HepG2 (cell line): ENCODE results near the gene RBCK1. TPM values are rescaled to one million over a fixed set of nuclear protein-coding genes. Genes with fewer than 3 reads are reported as not detected.

Experiments
- AGO2 ChIP-seq: fragments of 200-400 bp; formaldehyde crosslinking; optimal IDR thresholded peaks from 2 replicates; pipeline ENCODE3; 2017; ENCODE audit warnings: mild to moderate bottlenecking, low read depth, low read length, moderate library complexity
- BHLHE40 ChIP-seq: IDR thresholded peaks from 2 replicates; pipeline ENCODE4 v1.6.1; 2011; ENCODE audit warnings: low read length, improper control_type of control experiment
- FOSL2 ChIP-seq: sonication (generic); formaldehyde crosslinking; IDR thresholded peaks from 2 replicates; pipeline ENCODE4 v1.4.0; 2020; ENCODE audit warnings: missing genetic modification reagents
- FOXJ3 ChIP-seq: sonication (generic); formaldehyde crosslinking; IDR thresholded peaks from 2 replicates; pipeline ENCODE4 v1.4.0; 2020; ENCODE audit warnings: missing genetic modification reagents, mild to moderate bottlenecking, borderline replicate concordance
- MEIS1 ChIP-seq: sonication (generic); formaldehyde crosslinking; IDR thresholded peaks from 2 replicates; pipeline ENCODE4 v1.9.0; 2021; ENCODE audit warnings: mild to moderate bottlenecking, missing genetic modification reagents, moderate library complexity, borderline replicate concordance
- NFAT5 ChIP-seq: sonication (generic); formaldehyde crosslinking; IDR thresholded peaks from 2 replicates; pipeline ENCODE4 v1.4.0; 2020; ENCODE audit warnings: missing genetic modification reagents
- NFKB2 ChIP-seq: sonication (generic); formaldehyde crosslinking; IDR thresholded peaks from 2 replicates; pipeline ENCODE4 v1.4.0; 2020; ENCODE audit warnings: missing genetic modification reagents, borderline replicate concordance
- THAP7 ChIP-seq: sonication (generic); formaldehyde crosslinking; IDR thresholded peaks from 2 replicates; pipeline ENCODE4 v1.8.1; 2023; ENCODE audit warnings: mild to moderate bottlenecking, missing genetic modification reagents
- ZNF18 ChIP-seq: sonication (generic); formaldehyde crosslinking; IDR thresholded peaks from 2 replicates; pipeline ENCODE4 v1.8.0; 2022; ENCODE audit warnings: mild to moderate bottlenecking, missing genetic modification reagents; ENCODE audit not compliant: insufficient replicate concordance
- ZNF264 ChIP-seq: sonication (generic); formaldehyde crosslinking; IDR thresholded peaks from 2 replicates; pipeline ENCODE4 v1.4.0; 2020; ENCODE audit warnings: missing genetic modification reagents
- ZNF276 ChIP-seq: sonication (generic); formaldehyde crosslinking; IDR thresholded peaks from 2 replicates; pipeline ENCODE4 v1.4.0; 2020; ENCODE audit warnings: mild to moderate bottlenecking, low read depth, missing genetic modification reagents
- ZNF530 ChIP-seq: sonication (generic); formaldehyde crosslinking; IDR thresholded peaks from 2 replicates; pipeline ENCODE4 v1.5.0; 2020; ENCODE audit warnings: low read depth, mild to moderate bottlenecking, missing genetic modification reagents
- ZNF567 ChIP-seq: sonication (generic); formaldehyde crosslinking; IDR thresholded peaks from 2 replicates; pipeline ENCODE4 v1.8.1; 2023; ENCODE audit warnings: mild to moderate bottlenecking, missing genetic modification reagents, borderline replicate concordance
- ZNF589 ChIP-seq: sonication (generic); formaldehyde crosslinking; conservative IDR thresholded peaks from 2 replicates; pipeline ENCODE4 v1.8.0; 2022; ENCODE audit warnings: mild to moderate bottlenecking, moderate library complexity, missing genetic modification reagents
- polyA plus RNA-seq, 8 experiments: library from polyadenylated mRNA; depleted of rRNA in 3 of 8; stranded (reverse) in 7 of 8; unstranded in 1 of 8; fragments of >200 nt; fragmentation: Illumina TruSeq in 4 of 8; extraction: Trizol in 4 of 8; gene quantifications; 2 replicates each; pipeline versions ENCODE4 v1.2.1 to v1.2.3, GENCODE V29; 2011 to 2016; ENCODE audit warnings: low read depth in 4 of 8, missing spikeins in 1 of 8, mixed read lengths in 1 of 8; ENCODE audit not compliant: insufficient read depth in 1 of 8
- total RNA-seq, 5 experiments: library from RNA; depleted of rRNA; stranded (reverse); fragments of >200 nt; fragmentation: Illumina TruSeq; extraction: Trizol; gene quantifications; 2 replicates each; pipeline ENCODE4 v1.2.3, GENCODE V29; 2016; ENCODE audit warnings: low read depth in 1 of 5
- TF ChIP-seq, protein P1 (sequence below): IDR thresholded peaks from 2 replicates; pipeline ENCODE4 v1.6.1; 2012; ENCODE audit warnings: low read length, improper control_type of control experiment

RBCK1 gene
- total and polyA plus RNA-seq, 2 of the 13 experiments (the other 11 are each of a cell fraction or from before 2014, with no cell fraction given): 149 to 215 TPM

- TF ChIP-seq AGO2: no peak
- TF ChIP-seq NFKB2 (CRISPR knock-in tag): peak; percentile 79; the same call in 1 of the 2 replicates
- no peak for TF ChIP-seq MEIS1
- TF ChIP-seq ZNF264: peak; percentile 96
- TF ChIP-seq ZNF567 (CRISPR knock-in tag): no peak; the same call in none of the 2 replicates
- TF ChIP-seq ZNF589: peak; percentile 96
- TF ChIP-seq FOSL2: peak; percentile 89
- peak; percentile 56; the same call in 1 of the 2 replicates for TF ChIP-seq BHLHE40
- TF ChIP-seq ZNF276 (CRISPR knock-in tag): peak; percentile 94
- TF ChIP-seq, protein P1, sequence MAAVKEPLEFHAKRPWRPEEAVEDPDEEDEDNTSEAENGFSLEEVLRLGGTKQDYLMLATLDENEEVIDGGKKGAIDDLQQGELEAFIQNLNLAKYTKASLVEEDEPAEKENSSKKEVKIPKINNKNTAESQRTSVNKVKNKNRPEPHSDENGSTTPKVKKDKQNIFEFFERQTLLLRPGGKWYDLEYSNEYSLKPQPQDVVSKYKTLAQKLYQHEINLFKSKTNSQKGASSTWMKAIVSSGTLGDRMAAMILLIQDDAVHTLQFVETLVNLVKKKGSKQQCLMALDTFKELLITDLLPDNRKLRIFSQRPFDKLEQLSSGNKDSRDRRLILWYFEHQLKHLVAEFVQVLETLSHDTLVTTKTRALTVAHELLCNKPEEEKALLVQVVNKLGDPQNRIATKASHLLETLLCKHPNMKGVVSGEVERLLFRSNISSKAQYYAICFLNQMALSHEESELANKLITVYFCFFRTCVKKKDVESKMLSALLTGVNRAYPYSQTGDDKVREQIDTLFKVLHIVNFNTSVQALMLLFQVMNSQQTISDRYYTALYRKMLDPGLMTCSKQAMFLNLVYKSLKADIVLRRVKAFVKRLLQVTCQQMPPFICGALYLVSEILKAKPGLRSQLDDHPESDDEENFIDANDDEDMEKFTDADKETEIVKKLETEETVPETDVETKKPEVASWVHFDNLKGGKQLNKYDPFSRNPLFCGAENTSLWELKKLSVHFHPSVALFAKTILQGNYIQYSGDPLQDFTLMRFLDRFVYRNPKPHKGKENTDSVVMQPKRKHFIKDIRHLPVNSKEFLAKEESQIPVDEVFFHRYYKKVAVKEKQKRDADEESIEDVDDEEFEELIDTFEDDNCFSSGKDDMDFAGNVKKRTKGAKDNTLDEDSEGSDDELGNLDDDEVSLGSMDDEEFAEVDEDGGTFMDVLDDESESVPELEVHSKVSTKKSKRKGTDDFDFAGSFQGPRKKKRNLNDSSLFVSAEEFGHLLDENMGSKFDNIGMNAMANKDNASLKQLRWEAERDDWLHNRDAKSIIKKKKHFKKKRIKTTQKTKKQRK: no peak
- peak; percentile 16 for TF ChIP-seq ZNF18
- TF ChIP-seq FOXJ3 (CRISPR knock-in tag): peak; percentile 40; the same call in 1 of the 2 replicates
- TF ChIP-seq ZNF530 (CRISPR knock-in tag): no peak
- TF ChIP-seq NFAT5 (CRISPR knock-in tag): no peak
- TF ChIP-seq THAP7 (CRISPR knock-in tag): no peak
Measured at GRCh38 chr20:371755-372542, 36.1 kb upstream of the RBCK1 start (continued).
